Measurements from ENCODE around the gene IFT52.
A peak's percentile ranks its signal among the peaks of the same experiment; 100 is the strongest.
"Not testable (repeated sequence)": the region's sequence is repeated elsewhere in the genome, so short reads cannot be mapped to it uniquely, and the experiment has no call there.

IFT52 gene

GRCh38 chr20:43653966-43654365 is 63.2 kb downstream of the IFT52 start:
- no peak for DNase-seq

GRCh38 chr20:43655176-43655575 is 64.4 kb downstream of the IFT52 start:
- DNase-seq, result not testable (repeated sequence)

GRCh38 chr20:43655937-43656336 is 65.2 kb downstream of the IFT52 start:
- DNase-seq, result no peak

GRCh38 chr20:43658069-43658722 is 67.5 kb downstream of the IFT52 start:
- no peak for DNase-seq

GRCh38 chr20:43658723-43659419 is 68.1 kb downstream of the IFT52 start:
- no peak for DNase-seq

GRCh38 chr20:43662943-43663655 is 72.4 kb downstream of the IFT52 start:
- DNase-seq, result no peak

GRCh38 chr20:43665466-43666176 is 74.9 kb downstream of the IFT52 start:
- DNase-seq, result no peak

- peak; percentile 49 for DNase-seq
Observed at GRCh38 chr20:43666376-43667328, 75.9 kb downstream of the IFT52 start, which contains the start of gene MYBL2. TSS of gene MYBL2 (plus strand) at chr20:43667114. CDS start at chr20:43667284, 170 bp downstream.

GRCh38 chr20:43667341-43668132 is 76.8 kb downstream of the IFT52 start:
- no peak for DNase-seq

GRCh38 chr20:43669332-43669731 is 78.6 kb downstream of the IFT52 start:
- DNase-seq, result no peak

- no peak for DNase-seq
Observed at GRCh38 chr20:43670423-43670822, 79.7 kb downstream of the IFT52 start.

- DNase-seq, result no peak
Observed at GRCh38 chr20:43676368-43676767, 85.6 kb downstream of the IFT52 start.

- DNase-seq, result no peak
Observed at GRCh38 chr20:43680981-43681380, 90.2 kb downstream of the IFT52 start.

GRCh38 chr20:43681468-43681942 is 90.8 kb downstream of the IFT52 start:
- DNase-seq, result no peak

GRCh38 chr20:43681991-43682410 is 91.3 kb downstream of the IFT52 start:
- no peak for DNase-seq

GRCh38 chr20:43682446-43682845 is 91.7 kb downstream of the IFT52 start:
- DNase-seq, result no peak

- DNase-seq, result no peak
Observed at GRCh38 chr20:43686820-43687219, 96.1 kb downstream of the IFT52 start.

GRCh38 chr20:43689165-43689564 is 98.4 kb downstream of the IFT52 start:
- no peak for DNase-seq

GRCh38 chr20:43690943-43691598 is 100.3 kb downstream of the IFT52 start:
- DNase-seq, result no peak

- no peak for DNase-seq
Observed at GRCh38 chr20:43691928-43692524, 101.3 kb downstream of the IFT52 start.
